ENCODE measurements around the gene YY1. TPM values are rescaled to one million over a fixed set of nuclear protein-coding genes. Genes with fewer than 3 reads are reported as not detected.
"Not testable (repeated sequence)": the region's sequence is repeated elsewhere in the genome, so short reads cannot be mapped to it uniquely, and the experiment has no call there.

YY1 gene
- total RNA-seq, 1 donor from 2014 or later: 63.8 TPM

DNA sequence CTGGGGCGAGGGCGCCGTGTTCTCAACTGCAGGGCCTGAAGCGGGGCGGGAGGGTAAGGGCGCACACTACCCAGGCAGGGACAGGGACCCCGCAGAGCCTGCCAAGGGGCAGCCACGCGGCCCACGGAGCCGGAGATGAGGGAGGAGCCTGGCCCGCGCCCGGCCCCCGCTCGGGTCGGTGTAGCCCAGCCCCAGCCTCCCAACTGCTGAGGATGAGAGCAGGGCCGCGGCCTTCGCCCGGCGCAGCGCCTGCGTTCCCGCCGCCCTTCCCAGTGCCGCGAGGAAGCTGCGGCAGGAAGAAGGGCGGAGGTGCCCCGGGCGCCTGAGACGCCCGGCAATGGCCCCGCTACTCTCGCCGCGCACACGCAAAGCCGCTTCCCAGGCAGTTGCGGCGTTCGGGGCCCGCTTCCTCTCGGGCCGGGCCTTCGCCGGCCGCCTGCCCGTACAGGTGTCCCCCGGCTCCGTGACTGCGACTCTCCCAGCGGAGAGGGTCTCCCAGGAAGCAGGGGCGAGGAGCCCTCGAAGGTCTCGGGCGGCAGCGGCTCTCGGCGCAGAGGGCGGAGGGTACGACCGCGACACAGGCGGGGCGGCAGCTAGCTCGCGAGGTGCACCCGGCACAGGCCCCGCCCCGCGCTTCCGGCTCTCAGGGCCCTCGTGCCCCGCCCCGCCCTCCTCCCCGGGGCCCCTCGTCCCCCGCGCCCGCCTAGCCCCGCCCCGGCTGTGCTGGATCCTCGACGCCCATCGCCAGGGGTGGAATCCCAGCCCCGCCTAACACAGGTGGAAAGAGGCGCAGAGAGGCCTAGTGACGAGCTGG lies 24.8 kb upstream of the YY1 start:
- peak; percentile 91 for DNase-seq (ENCODE audit: low spot score)

- DNase-seq (ENCODE audit: low spot score): no peak
These were observed 24.2 kb upstream of the YY1 start for GRCh38 chr14:100214770-100215083.

GRCh38 chr14:100215330-100215885 lies 23.5 kb upstream of the YY1 start:
- DNase-seq (ENCODE audit: low spot score): no peak

DNA sequence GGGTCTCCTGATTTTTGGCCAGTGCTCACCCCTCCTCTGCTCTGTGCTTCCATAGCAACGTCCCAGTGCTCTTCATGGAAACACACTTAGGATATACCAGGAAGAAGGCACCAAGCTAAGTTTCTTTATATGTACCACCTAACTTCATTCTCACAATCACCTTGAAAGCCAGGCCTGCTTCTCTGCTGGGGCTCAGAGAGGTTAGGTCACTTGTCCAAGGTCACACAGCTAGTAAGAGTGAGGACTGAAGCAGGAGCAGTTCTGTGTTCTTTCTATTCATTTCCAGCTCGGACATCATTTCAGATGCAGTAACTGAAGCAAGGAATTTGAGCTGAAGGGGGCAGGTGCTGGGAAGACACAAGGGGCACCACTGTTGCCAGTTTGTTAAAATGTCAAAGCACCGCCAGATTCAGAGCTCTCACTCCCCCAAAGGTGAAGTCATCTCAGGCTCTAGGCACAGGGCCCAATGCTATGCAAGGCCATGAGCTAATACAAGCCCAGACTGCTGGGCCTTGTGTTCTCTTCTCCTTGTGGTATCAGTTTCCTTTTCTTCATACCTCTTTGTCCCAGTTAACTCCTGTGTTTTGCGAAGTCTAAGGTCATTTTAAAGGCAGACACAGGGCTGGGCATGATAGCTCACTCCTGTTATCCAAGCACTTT lies 19.7 kb upstream of the YY1 start:
- DNase-seq (ENCODE audit: low spot score): no peak

DNA sequence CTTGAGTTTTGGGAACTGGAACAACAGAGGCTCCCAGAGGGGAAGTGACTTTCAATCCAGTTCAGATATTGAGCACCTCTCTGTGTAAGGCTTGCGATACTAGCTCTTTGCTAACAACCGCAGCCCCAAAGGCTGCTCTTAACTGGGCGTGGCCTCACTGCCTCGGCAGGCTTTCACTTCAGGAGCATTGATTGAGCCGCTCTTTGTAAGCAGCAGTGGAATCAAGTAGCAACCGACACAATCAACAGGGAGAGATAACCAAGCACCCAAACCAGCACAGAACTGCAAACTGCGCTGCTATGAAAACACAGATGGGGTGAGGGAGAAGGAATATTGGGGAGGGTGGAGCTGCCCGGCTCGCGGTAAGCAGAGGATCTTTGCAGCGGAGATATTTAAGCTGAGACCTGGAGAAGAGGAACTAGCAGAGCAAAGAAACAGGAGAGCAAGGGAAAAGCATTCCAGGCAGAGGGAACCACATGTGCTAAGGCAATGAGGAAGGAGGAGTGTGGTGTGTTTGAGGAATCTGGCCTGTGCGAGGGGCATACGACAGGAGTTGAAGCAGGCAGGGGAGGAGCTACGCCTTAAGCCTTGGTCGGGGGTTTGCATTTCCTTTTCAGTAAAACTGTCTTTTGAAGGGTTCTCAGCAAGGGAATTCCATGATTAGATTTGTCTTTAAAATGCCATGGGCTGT lies 17.3 kb upstream of the YY1 start:
- DNase-seq (ENCODE audit: low spot score): peak; percentile 72

- no peak for DNase-seq (ENCODE audit: low spot score)
These were observed 16.5 kb upstream of the YY1 start for GRCh38 chr14:100222224-100223093.

DNA sequence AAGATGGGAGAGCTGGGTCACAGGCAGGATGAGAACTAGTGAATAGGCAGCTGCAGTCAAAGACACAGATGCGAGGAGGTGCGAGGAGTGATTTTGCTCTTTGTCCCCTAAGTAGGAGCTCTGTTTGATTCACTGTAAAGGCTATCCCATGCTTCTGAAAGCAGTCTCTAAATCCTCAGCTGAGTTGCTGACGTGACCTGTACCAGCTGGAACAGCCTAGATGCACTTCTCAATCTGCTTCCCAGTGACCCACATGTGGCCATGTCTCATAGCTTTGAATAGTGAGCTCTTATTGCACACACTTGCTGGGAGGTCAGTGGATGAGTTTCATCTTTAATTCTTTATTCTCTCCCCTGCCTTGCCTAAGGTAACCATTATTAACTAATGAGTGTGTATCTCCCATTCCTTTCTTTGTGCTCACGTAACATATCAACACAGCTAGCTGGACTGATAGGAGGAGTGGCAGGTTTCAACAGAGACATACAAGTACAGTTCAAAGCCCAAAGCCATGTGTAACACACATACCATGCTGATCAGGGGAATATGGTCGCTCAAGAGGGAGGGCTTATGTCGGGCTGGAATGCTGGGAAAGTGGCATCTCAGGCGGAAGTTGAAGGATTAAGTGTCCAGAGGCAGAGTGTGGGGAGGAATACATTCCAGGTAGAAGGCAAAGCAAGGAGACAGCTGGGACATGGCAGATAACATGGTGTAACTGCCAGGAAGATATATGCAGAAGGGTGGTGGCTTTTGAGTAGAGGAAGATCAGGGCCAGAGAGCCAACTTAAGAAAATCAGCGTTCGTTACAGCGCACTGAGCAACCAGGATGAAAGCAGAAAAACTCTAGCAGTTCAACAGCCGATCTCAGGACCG lies 15.4 kb upstream of the YY1 start:
- DNase-seq (ENCODE audit: low spot score): no peak

DNA sequence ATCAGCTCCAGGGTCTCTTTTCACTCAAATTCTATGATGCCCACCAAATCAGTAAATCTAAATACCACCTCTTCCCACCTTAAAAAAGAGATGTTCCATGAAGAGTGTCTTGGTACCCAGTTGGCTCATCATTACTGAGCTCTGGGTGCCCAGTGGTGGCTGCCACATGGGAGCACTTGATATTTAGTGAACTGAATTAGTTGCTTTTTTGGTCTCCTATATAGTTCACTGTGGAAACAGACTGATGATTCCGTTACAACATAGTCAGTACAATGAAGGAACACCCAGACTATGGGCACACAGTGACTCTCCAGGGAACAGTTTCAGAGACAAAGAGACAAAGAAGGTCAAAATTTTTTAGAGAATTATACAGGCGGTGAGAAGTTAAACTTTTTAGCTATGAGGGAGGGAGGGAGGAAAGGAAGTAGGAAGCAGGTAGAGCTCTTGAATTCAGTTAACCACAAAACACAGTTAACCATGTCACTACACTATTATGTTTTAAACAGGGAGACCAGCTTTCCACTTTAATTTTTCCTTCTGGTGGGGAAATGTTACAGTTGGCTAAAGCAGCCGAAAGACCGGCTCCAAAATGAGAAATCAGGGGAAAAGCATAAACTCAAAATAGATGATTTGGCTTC lies 14.6 kb upstream of the YY1 start:
- DNase-seq (ENCODE audit: low spot score): no peak

- no peak for DNase-seq (ENCODE audit: low spot score)
These were observed 13.8 kb upstream of the YY1 start for GRCh38 chr14:100225169-100225568.

- DNase-seq (ENCODE audit: low spot score): no peak
These were observed 8.6 kb upstream of the YY1 start for GRCh38 chr14:100230361-100230760.

DNA sequence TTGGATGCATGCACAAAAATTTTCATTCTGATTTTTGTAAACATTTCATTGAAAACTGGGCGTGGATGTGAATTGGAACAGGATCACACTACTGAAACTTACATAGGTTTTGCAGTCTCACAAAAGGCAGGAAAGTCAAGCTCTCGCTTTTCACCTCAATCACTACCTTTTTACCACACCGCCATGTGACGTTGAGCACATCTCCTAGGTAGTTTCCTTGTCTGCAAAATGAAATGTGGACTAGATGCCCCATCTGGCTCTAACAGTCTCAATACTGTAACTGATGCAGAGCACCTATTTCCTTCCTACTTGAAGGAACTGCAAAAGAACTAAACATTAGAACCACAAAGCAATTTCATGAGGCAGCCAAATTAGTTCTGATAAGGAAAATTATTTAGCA lies 4.4 kb upstream of the YY1 start:
- no peak for DNase-seq (ENCODE audit: low spot score)

DNA sequence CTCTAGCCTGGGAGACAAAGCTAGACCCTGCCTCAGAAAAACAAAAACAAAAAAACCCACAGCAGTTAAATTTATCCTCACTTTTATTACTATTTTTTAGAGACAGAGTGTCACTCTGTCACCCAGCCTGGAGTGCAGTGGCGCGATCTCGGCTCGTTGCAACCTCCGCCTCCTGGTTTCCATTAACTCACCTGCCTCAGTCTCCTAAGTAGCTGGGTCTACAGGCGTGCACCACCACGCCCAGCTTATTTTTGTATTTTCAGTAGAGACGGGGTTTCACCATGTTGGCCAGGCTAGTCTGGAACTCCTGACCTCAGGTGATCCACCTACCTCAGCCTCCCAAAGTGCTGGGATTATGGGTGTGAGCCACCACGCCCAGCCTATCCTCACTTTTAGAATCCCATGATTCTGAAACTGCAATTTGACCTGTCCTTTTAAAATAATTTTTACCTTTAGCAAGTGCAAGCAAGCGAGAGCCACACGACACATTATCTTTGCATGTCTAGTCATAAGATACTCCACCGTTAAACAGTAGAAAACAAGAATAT lies 2.6 kb upstream of the YY1 start:
- DNase-seq (ENCODE audit: low spot score): not testable (repeated sequence)

- no peak for DNase-seq (ENCODE audit: low spot score)
These were observed 2.1 kb upstream of the YY1 start for GRCh38 chr14:100236881-100237280.

- peak; percentile 43 for DNase-seq (ENCODE audit: low spot score)
These were observed 1.1 kb upstream of the YY1 start for GRCh38 chr14:100237735-100238418.

- peak; percentile 26 for DNase-seq (ENCODE audit: low spot score)
These were observed 381 bp downstream of the YY1 start for GRCh38 chr14:100239211-100239839.

DNA sequence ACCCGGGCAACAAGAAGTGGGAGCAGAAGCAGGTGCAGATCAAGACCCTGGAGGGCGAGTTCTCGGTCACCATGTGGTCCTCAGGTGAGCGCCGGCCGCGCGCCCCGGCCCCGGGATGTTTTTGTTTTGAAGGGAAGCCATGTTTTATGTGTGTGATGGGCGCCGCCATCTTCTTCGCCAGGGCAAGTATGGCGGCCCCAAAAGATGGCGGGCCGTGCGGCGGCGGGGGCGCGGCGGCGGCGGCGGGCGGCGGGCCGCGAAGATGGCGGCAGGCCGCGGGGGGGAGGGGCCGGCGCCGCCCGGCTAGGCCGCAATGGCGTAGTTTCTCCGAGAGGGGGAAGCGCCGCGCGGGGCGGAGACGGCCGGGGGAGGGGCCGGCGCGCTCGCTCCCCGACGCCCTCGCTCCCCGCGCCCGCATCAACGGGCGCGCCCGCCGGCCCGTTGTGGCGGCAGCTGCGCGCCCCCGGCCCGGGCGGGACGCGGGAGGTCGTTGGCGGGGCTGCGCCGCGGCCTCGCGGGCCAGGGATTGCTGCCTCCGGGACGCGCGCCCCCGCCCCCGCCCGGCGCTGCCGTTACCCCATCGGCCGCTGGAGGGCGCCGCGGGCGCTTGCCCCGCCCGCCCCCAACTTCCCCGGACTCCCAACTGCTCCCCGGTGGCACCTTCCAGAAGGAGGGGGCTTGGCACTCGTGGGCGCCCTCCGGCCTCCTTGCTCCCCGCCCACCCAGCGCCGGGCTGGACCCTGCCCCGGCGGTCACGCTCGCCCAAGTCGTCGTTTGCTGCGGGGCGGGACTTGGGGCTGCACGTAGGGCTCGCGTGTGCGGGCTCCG lies 1.1 kb downstream of the YY1 start:
- DNase-seq (ENCODE audit: low spot score): peak; percentile 85

DNA sequence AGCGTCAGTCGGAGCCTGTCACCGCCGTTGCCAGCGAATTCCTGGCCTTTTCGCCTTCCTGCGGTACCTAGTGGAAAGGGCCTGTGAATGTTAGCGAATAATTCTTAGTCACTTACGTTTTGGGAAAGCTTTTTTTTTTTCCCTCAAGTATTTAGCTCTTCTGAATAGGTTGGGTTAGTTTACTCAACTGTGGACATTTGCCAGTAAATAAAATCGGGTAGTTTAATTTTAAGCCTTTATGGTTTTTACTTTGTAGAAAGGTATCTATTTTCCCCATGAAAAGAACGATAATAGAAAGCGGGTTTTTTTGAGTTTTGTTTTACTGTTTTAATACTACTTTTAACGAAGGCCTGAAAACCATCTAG lies 1.7 kb downstream of the YY1 start:
- no peak for DNase-seq (ENCODE audit: low spot score)

GRCh38 chr14:100241279-100241678 lies 2.3 kb downstream of the YY1 start:
- DNase-seq (ENCODE audit: low spot score): no peak
